ENCODE data around the gene IL17A.

The IL17A gene

DNA sequence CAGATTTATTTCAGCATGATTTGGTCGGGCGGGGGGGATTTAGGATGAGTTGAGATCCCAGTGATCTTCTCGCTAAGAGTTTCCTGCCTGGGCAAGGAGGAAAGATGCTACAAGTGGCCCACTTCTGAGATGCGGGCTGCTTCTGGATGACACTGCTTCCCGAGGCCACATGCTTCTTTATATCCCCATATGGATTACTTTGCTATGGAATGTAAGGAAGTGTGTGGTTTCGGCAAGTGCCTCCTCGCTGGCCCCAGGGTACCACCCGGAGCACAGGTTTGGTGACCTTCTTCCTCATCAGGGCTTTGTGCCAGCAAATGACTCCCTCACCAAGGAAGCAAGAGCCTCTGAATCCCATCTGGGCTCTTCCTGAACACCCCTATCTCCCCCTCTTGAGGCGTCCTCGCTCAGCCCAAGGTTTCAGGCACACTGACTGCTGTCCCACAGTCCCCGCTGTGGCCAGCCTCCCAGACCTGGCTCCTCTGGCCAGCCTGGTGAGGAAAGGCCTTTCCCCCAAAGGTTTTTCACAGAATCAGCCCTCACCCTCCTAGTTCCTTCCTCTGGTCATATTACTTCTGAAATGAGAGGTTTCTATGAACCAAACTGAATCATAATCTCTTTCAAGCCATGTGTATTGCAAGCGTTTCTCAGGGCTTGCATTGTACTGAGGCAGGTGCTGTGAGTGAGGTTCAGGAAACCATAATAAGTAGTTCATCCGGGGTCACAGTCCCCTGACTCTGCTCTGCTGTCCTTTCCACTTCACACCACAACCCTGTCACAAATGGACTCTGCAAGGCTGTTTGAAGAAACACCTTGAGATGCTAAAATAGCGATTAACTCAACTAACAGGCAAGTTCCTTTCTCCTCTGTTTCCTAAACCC lies 41.7 kb upstream of the IL17A start:
- H3K4me3 ChIP-seq (ENCODE audit: low read length), result no peak overlapping the region
- DNase-seq (ENCODE audit: low read depth), result no peak

DNA sequence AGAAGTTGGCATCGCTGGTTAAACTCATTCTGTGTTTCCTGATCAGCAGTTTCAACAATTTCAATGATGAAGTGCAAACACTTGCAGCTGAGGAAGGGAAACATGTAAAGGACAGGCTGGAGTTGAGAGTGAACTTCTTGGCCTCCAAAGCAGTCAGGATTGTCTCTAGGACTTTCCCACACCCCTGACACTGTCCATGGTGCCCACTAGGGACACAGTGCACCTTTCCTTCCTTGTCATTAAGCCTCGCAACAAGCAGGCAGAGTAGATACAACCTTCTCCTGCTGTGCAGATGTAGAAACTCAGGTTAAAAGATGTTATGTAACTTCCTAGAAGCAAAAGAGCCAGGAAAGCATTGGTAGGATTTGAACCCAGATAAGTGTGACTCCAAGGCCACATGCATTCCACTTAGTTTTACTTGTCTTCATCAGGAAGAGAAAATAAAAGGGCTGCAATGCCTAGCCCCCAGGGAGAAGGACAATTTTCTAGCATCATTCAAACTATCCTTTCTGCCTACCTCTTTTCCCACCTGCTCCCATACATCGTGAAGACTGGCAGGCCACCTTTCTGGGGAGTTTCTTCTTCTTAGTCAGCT lies 39.2 kb upstream of the IL17A start:
- TF ChIP-seq, protein P1, sequence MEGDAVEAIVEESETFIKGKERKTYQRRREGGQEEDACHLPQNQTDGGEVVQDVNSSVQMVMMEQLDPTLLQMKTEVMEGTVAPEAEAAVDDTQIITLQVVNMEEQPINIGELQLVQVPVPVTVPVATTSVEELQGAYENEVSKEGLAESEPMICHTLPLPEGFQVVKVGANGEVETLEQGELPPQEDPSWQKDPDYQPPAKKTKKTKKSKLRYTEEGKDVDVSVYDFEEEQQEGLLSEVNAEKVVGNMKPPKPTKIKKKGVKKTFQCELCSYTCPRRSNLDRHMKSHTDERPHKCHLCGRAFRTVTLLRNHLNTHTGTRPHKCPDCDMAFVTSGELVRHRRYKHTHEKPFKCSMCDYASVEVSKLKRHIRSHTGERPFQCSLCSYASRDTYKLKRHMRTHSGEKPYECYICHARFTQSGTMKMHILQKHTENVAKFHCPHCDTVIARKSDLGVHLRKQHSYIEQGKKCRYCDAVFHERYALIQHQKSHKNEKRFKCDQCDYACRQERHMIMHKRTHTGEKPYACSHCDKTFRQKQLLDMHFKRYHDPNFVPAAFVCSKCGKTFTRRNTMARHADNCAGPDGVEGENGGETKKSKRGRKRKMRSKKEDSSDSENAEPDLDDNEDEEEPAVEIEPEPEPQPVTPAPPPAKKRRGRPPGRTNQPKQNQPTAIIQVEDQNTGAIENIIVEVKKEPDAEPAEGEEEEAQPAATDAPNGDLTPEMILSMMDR (conservative IDR thresholded peaks at IDR 0.05; ENCODE audit: low read depth, low read length), result no peak
- no peak for DNase-seq (ENCODE audit: low read depth)
- H3K4me3 ChIP-seq (ENCODE audit: low read length), result no peak overlapping the region

More for the DNA sequence above, 41.7 kb upstream of the IL17A start:
- TF ChIP-seq, protein P1 (conservative IDR thresholded peaks at IDR 0.05; ENCODE audit: low read depth, low read length), result no peak

DNA sequence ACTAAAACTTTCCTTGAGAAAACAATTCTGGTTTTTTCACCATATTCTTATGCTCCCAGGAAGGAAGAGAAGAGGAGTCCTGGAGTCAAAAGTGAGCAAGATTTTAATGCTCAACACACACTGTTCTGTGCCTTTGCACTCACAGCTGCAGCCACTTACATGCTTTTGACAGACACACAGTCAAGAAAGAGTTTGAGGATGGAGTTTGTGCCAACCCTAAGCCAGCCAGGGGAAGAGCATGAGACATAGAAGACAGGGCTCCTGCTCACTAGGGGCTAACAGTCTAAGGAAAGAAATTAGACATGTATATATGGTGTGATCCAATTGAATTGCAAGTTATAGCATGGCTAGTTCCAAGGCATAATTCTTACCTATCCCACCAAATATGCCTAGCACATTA lies 37.1 kb upstream of the IL17A start:
- TF ChIP-seq, protein P1 (conservative IDR thresholded peaks at IDR 0.05; ENCODE audit: low read depth, low read length), result no peak
- no peak overlapping the region for H3K4me3 ChIP-seq (ENCODE audit: low read length)

DNA sequence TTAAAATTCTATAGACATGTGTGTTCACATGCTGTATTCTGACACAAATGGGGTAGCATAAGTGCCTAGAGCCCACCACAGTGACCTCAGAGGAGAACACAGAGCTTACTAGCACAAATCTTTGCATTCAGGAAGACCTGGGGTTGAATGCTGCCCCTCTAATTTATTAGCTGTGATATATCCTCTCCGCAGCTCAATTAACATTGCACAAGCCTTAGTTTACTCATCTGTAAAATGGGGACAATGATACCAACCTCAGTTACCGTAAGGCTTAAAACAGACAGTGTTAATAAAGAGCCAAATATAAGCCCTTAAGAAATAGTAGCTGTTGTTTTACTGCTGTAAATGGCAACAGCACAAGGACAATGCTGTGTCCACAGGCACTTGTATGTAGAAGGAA lies 36.2 kb upstream of the IL17A start:
- DNase-seq (ENCODE audit: low read depth), result no peak
- TF ChIP-seq, protein P1 (conservative IDR thresholded peaks at IDR 0.05; ENCODE audit: low read depth, low read length), result no peak
- H3K4me3 ChIP-seq (ENCODE audit: low read length), result no peak overlapping the region

More for the DNA sequence above, 37.1 kb upstream of the IL17A start:
- no peak for DNase-seq (ENCODE audit: low read depth)

DNA sequence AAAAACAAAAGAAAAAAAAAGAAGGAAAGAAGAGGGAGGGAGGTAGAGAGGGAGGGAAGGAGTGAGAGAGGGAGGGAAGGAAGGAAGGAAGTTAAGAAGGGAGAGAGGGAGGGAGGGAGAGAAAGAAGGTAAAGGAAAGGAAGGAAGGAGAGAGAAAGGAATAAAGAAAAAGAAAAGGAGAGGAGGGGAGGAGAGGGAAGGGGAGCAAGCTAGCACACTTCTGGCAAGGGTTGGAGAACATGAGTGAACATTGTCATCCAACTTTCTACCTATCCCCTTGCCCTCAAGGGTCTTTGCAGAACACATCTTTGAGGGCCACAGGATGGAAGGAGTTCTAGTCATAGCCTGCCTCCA lies 34.1 kb upstream of the IL17A start:
- no peak overlapping the region for H3K4me3 ChIP-seq (ENCODE audit: low read length)
- TF ChIP-seq, protein P1 (conservative IDR thresholded peaks at IDR 0.05; ENCODE audit: low read depth, low read length), result no peak
- DNase-seq (ENCODE audit: low read depth), result no peak

DNA sequence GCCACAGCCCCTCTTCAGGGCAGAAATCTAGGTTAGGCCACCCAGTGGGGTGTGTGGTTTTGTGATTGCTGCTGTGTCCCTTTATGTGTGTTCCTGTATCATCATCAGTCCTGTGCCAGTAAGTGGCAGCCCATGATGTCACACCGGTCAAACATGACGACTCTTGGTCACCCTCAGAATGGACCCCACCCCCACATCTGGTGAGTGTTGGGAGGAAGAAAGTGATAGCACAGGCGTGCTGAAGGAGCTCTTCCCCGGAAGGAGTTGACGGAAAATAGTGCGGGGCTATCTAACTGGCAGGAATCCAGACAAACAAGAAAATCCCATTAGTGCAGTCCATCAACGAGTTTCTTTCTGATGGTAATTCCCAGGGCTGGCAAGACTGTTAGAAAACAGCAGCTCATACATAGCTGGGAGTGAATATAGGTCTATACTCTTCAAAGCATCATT lies 33.4 kb upstream of the IL17A start:
- DNase-seq (ENCODE audit: low read depth), result no peak
- TF ChIP-seq, protein P1 (conservative IDR thresholded peaks at IDR 0.05; ENCODE audit: low read depth, low read length), result no peak
- no peak overlapping the region for H3K4me3 ChIP-seq (ENCODE audit: low read length)

DNA sequence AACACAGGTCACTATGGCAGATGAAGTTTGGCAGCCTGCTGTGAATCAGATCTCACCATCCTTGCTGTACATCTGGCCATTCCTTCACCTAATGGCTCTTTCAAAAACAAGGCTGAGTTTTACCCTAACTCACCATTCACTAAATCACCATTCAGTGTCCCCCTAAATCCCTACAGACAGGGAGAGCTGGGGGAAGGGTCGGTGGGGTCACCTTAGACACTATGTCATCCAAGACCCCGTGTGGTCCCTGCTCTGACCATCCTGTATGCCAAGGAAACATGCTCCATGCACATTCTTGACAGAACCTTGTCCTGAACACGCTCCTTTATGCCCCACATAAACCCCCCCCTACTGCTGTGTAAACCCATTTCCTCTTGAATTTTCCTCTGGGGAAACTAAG lies 31.8 kb upstream of the IL17A start:
- DNase-seq (ENCODE audit: low read depth), result no peak
- TF ChIP-seq, protein P1 (conservative IDR thresholded peaks at IDR 0.05; ENCODE audit: low read depth, low read length), result no peak
- H3K4me3 ChIP-seq (ENCODE audit: low read length), result no peak overlapping the region

Data from retinal pigment epithelial cell (primary cell).